HG02870 (cell line): ENCODE measurements around the gene CCDC107.
"Not testable (repeated sequence)": the region's sequence is repeated elsewhere in the genome, so short reads cannot be mapped to it uniquely, and the experiment has no call there.

Source experiments
- ATAC-seq: cut with Tn5 transposase; IDR thresholded peaks from one replicate; pipeline ENCODE4 v1.9.1; 2021; ENCODE audit warnings: mild to moderate bottlenecking, moderate library complexity; ENCODE audit not compliant: unreplicated experiment

CCDC107 gene, protein sequence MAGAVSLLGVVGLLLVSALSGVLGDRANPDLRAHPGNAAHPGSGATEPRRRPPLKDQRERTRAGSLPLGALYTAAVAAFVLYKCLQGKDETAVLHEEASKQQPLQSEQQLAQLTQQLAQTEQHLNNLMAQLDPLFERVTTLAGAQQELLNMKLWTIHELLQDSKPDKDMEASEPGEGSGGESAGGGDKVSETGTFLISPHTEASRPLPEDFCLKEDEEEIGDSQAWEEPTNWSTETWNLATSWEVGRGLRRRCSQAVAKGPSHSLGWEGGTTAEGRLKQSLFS

DNA sequence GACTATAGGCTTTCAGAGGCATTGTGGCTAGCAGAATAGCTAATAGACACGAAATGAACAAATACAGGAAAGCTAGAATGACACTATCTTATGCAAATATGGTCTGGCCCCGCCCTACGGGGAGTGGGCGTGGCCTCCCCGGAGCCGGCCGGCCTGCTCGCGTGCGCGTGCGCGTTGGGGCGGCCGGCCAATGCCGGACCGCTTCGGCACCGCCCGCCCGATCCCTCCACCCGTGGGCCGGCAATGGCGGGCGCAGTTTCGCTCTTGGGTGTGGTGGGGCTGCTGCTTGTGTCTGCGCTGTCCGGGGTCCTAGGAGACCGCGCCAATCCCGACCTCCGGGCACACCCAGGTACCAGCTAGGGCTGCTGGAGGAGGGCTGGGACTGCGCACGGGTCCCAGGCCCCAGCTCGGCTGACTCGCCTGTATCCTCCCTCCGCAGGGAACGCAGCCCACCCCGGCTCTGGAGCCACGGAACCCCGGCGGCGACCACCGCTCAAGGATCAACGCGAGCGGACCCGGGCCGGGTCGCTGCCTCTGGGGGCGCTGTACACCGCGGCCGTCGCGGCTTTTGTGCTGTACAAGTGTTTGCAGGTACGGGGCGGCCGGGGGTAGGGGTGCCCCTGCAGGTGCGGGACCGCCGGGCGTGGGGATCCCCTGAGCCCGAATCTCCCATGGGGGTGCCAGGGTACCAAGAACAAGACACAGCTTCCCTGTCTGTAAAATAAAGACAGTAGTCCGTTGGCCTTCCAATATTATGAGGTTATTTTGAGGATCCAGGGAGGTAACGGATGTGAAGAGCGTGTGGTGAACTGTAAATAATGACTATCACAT, at the start of gene CCDC107:
CCDC107 (plus strand) TSS at position 156 of the 831 bp plus-strand sequence; CDS start at position 244, 88 bp downstream.
- ATAC-seq, result peak; percentile 59

DNA sequence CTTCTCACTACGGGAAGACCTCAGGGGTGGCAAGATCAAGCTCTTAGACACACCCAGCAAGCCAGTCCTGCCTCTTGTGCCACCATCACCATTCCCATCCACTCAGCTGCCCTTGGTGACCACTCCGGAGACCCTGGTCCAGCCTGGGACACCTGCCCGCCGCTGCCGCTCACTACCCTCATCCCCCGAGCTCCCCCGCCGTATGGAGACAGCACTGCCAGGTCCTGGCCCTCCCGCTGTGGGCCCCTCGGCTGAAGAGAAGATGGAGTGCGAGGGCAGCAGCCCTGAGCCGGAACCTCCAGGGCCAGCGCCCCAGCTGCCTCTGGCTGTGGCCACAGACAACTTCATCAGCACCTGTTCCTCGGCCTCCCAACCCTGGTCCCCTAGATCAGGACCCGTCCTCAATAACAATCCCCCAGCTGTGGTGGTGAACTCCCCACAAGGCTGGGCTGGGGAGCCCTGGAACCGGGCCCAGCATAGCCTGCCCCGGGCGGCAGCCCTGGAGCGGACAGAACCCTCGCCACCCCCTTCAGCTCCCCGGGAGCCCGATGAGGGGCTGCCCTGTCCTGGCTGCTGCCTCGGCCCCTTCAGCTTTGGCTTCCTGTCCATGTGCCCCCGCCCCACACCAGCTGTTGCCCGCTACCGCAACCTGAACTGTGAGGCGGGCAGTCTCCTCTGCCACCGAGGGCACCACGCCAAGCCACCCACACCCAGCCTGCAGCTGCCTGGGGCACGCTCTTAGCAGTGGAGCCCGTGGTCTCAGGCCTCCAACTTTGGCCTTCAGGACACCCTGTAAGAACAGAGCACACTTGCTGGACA, 48.9 kb upstream of the CCDC107 start:
- ATAC-seq, result no peak

DNA sequence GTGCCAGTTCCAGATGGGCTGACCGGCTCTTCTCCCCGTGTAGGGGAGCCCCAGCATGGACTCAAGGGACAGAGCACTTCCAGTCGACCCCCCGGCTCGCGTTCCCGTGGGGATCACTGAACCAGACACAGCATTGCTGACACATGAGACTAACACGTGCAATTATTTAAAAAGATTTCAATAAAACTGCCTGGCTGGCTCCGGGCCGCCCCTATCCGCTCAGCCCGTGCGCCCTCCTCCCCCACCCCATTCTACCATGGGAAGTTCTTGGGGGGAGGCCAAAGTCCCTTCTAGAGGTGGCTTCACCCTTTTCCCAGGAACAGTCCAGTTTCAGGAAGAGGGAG, 48.3 kb upstream of the CCDC107 start:
- no peak for ATAC-seq

DNA sequence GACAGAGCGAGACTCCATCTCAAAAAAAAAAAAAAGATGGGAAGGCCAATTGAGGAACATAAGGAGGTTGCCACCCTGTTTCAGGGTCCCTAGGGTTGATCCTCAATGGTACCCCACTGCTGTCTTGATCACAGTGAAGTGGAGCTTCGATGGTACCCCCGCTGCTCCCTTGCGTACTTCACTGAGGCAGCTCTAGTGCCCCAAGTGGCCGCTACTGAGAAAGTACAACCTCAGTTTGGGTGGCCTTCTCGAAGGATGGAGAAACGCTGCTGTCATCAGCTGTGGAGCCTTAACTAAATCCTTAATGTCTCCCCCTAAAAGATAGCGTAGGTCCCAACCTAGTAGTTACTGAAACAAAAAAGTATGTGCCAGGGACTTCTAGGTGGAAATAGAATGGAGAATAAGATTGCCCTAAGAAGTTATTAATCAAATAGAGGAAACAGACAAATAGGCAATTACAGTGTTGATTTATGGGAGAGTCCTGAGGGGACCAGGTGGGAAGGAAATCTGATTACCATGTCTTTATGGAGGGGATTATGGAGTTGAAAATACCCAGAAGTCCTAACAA, 46.8 kb upstream of the CCDC107 start:
- ATAC-seq, result no peak

DNA sequence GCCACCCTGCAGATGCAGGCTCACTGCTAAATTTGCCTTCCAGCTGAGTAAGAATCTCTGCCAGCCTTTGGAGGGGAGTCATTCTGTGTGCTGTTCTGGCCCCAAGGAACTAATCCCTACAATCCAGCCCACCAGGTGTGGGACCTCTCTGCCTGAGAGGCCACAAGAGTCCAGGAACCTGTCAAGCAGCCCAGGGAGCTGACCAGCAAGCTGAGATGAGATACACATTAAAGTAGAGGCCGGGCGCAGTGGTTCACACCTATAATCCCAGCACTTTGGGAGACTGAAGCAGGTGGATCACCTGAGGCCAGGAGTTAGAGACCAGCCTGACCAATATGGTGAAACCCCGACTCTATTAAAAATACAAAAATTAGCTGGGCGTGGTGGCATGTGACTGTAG, 46.0 kb upstream of the CCDC107 start:
- not testable (repeated sequence) for ATAC-seq

DNA sequence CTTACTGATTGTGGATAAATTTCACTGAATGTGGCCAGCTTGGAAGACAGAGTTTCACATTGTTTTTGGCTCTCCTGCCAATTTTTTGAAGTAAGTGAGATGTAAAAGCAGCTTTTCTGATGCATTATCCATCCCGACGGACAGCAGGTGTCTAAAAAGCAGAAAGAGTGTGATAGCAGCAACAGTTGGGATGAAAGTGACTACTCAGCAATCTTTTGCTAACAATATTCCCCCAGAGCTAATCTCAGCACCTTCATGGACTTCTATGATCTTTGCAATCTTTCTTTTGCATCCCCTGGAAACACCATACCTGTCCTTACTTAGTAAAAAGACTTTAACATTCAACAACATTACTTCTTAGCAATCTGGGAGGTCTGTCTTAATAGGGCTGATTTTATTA, 45.2 kb upstream of the CCDC107 start:
- no peak for ATAC-seq

DNA sequence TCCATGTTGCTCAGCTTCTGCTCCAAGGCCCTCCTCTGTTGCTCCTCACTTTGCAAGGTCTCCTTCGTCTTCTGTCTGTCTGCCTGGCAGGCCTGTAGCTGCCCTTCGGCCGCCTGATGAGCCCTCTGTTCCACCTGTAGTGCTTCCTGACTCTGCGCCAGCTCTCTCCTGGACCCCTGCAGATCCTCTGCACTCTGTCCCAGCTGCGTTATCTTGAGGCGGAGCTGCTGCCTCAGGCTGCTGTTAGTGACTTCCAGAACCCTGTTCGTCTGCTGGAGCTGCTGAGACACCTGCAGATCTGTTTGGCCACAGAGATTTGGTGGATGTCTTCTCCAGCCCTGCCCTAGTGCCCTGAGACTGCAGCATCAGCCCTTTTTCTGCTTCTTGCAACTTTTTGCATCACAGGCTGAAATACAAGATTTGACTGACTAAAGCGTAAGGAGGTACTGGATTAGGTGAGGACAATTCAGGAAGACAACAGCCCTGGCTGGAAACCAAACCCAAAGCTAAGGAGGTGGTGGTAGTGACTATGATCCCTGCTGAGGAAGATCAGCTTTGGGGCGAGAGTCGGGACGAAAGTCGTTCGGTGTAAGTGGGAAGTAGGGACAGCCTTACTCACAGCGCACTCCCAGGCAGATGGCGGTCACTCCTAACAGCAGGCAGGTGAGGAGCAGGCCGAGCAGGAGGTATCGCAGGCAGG, 42.0 kb upstream of the CCDC107 start:
- no peak for ATAC-seq

DNA sequence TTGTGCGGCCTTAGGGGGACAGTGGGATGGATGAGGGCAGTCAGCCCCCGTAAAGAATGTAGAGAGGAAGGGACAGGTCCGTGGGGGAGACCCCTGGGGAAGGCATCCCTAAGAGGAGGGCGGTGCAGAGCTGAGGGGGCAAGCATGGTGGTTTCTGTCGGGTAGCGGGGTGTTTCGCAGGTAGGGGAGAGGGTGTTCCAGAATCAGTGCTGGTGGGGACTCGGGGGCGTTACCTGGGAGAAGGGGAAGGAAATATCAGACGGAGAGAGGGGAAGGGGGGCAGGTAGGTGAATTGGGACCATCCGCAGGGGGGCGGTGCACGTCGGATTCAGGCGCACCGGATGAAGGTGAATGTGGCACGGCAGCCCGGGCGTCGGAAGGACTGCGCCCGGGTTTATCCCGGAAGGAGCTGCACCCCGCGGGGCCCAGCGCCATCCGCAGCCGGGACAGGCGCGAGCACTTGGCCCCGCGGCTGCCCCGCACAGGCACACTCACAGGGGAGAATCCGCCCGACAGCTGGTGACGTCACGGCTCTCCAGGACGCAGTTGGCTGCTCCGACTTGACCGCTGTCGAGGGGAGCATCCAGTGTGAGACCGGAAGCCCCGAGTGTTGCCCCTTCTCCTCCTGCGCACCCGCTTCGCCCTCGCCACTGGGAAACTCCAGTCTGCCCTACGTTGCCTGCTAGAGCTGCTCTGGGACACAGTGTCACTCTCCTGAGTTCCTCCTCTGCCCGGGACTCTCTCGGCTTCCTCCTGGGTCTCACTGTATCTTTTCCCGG, 41.2 kb upstream of the CCDC107 start:
- peak; percentile 30 for ATAC-seq

DNA sequence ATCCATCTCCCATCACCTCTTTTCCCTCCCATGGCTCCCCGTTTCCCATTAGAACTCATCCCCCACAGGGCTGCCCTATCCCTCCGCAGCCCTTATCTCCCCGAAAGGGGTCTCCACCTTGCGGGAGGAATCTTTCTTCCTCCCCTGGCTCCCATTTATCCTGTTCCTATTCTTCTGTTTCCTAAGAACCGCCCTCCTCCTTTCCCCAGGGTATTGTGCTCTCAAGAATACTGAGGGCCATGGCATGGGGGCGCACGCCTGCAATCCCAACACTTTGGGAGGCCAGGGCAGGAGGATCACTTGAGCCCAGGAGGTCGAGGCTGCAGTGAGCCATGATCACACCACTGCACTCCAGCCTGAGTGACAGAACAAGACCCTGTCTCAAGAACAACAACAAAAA, 40.5 kb upstream of the CCDC107 start:
- ATAC-seq, result no peak

DNA sequence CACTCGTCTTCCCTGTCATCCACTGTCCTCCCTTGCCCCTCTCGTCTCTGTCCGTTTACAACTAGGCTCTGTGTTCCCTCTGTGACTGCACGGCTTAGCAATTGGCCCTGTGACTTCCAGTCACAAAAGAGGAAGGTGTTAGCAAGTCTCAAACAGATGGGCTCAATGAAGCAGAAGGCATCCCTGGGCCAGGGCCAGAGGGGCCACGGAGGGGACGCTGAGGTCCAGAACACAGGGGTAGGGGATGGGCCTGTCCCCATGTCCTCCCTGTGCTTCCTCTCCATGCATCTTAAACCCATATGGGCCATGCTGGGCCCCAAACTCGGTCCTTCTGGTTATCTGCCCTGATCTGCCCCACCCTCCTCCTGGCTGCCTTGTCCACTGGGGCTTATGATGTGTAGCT, 39.8 kb upstream of the CCDC107 start, which contains the start of gene CD72:
CD72 (minus strand) TSS at position 89 of the 403 bp plus-strand sequence. CDS start 110 bp downstream, outside the sequence.
- ATAC-seq, result no peak

DNA sequence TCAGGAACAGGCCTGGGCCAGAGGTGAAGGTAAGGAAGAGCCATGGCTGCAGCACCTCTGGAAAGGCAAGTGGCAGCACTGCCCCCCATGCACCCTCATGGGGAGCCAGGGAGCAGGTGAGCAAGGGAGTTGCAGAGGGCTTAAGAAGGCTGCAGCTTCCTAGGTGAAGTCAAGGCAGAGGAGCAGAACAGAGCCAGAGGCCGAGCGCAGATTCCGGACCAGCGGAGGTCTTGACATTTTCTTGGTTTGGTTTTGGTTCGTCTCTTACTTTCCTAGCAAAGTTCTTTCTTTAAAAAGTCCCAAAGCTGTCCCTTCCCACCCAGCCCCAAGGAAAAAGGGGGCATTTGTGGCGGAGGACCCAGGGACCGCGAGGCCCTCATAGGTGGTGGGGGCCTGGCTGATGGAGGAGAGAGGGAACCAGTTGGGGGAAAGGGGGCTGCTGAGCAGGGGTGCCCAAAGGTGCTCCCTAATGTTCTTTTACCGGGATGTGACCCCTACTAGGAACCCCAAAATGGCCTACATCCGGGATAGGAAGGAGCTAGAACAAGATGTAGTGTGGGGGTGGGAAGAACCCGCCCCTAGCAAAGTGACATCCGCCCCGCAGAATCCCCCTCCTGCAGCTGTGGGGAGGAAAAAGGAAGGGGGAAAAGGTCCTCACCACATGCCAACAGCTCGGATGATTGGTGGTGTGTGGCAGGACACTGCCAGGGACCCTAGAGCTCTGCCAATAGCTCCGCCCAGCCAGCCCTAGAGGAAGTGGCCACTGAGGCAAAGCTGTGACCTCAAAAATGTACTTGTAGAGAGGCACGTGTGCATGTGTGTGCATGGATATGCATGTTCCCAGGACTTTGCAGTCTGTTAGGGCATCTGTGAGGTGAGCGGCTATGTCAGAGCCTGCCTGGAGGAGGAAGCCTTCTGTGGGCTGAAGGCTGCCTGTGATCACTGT, 39.0 kb upstream of the CCDC107 start:
- peak; percentile 33 for ATAC-seq

DNA sequence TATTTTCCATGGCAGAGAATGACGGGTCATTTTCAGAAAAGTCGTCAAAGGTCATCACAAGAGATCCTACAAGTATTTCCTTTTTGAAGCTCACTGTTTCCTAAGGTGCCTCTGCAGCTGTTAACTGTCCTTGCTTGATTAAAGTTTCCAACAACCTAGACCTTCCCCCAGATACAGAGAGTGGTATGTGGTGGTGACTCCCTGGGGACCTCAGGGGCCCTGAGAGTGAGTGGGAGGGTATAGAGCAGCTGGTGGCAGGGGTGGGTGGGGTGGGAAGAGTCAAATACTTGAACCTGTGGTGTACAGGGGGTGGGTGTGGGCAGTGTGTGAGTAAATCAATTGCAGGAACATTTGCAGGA, 38.3 kb upstream of the CCDC107 start:
- ATAC-seq, result peak; percentile 41

DNA sequence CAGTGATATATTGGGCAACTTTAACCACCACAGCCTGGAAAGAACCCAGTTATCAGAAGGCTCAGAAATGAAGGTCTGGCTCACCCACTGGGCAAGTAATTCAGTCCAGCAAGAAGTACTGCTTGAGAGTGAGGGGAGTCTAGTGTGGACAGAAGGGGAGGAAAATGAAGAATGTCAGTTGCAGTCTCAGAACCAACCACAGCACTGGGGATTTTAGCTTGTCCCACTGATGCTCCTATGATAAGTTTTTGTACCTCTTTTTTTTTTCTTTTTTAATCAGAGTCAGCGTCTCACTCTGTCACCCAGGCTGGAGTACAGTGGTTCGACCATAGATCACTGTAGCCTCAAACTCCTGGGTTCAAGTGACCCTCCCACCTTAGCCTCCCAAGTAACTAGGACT, 30.5 kb upstream of the CCDC107 start:
- no peak for ATAC-seq

DNA sequence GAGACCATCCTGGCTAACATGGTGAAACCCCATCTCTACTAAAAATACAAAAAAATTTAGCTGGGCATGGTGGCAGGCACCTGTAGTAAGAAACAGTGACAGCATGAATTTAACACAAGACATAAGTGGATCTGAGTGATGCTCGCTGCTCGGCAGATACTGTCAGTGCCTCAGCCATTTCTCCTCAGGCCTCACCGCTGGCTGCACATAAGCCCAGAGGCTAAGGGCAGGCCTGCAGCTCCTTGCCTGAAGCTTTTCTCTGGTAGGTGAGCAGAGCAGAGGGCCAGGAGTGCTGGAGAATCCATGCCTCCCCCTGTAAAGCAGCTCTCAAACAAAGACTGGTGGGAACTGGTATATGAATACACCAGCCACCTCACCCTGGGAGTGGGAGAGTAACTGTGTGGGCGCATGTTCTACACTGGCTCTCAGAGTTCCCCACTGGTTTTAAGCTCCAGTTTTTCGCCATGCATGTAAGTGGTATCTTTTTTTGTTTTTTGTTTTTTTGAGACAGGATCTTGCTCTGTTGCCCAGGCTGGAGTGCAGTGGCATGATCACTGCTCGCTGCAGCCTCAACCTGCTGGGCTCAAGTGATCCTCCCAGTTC, 29.6 kb upstream of the CCDC107 start:
- no peak for ATAC-seq

DNA sequence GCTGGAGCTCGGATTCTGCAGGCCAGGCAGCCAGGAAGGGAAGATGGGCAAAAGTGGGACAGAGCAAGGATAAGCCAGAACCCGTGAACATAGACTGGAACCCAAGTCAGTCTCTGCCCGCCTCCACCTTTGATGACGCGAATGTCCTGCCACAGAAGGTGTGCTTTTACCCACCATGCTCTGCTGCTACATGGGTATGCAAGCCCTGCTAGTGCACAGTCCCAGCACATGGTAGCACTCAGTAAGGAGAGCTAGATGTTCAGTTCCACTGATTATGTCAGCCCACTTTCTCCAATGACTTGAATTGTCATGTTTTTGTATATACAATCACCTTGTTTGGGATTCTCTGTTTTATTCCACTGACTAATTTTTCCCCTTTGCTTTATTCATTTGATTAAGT, 28.5 kb upstream of the CCDC107 start:
- no peak for ATAC-seq

DNA sequence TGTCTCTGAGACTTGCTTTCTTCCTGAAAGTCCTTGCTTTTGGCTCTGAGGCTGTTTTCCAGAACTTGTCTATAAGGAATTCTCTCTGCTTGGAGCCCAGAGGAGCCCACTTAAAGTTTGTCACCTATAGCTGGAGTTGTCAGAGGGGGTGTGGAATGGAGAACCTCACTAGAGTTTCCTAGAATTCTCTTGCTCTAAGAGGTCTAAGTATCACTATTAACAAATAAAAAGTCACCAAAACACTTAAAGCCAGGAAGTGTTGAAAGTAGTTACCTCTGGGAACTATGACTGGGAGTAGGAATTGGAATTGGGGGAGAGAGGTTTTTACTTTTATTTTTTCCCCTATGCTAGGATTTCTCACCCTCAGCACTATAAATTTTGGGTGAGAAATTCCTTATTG, 22.4 kb upstream of the CCDC107 start:
- ATAC-seq, result no peak

DNA sequence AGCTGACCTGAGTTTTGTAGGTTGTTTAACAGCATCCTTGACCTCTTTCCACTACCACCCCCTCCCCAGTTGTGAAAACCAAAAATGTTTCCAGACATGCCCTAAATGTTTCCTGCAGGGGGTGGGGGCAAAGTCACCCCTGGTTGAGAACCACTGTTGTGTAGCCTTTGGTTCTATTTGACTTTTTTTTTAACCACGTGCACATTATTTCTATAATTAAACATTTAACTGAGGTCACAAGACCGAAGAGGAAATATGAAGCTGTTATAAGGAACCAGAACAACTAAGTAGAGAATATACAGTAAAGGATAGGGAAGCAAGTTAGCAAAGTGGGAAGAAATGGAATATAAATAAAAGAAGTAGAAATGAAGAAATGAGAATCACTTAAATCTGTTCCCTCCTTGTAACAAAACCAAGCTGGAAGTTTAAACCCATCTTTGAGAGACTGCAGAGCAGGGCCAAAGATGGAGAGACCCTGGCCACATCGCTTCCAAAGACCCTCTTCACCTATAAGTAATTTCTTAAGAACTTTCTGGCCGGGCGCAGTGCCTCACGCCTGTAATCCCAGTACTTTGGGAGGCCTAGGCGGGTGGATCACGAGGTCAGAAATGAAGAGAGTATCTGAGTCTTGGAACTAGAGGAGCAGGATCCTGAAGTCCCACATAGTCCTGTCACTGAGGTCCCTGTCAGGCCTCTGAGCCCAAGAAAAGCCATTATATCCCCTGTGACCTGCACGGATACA, 21.8 kb upstream of the CCDC107 start:
- ATAC-seq, result no peak

DNA sequence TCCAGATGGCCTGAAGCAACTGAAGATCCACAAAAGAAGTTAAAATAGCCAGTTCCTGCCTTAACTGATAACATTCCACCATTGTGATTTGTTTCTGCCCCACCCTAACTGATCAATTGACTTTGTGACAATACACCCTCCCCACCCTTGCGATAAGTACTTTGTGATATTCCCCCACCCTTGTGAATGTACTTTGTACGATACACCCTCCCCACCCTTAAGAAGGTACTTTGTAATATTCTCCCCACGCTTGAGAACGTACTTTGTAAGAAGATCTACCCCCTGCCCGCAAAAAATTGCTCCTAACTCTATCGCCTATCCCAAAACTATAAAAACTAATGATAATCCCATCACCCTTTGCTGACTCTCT, 21.2 kb upstream of the CCDC107 start:
- not testable (repeated sequence) for ATAC-seq
